Measurements from ENCODE around the gene OGT. TPM values are rescaled to one million over a fixed set of nuclear protein-coding genes. Genes with fewer than 3 reads are reported as not detected.

The OGT gene
- total RNA-seq, 1 experiment from 2014 or later: 174 TPM

- no peak overlapping the region for H3K27ac ChIP-seq (ENCODE audit: low read length)
- ChIA-PET POLR2A (no interaction called here), CTCF (no interaction called here)
- TF ChIP-seq REST (IDR thresholded peaks at IDR 0.05; ENCODE audit: insufficient read depth in 1 of 2, low read depth in 2 of 2, low read length in 1 of 2): no peak
- no peak for TF ChIP-seq CTCF (IDR thresholded peaks at IDR 0.05)
- no peak for TF ChIP-seq SIN3A (IDR thresholded peaks at IDR 0.05; ENCODE audit: borderline replicate concordance, insufficient read depth, low read depth, low read length)
- no peak for TF ChIP-seq TCF7L2 (IDR thresholded peaks at IDR 0.05; ENCODE audit: low read depth, low read length)
- no peak for TF ChIP-seq POLR2AphosphoS5 (IDR thresholded peaks at IDR 0.05; ENCODE audit: low read depth, low read length)
- ATAC-seq: no peak
- intact Hi-C loops (cut with micrococcal nuclease; ENCODE audit: unreplicated experiment) (no loop called here), in situ Hi-C loops (cut with HindIII; ENCODE audit: low pct_unique_long_range_greater_than_20kb, low sequenced_read_pairs) (no loop called here)
- H3K36me3 ChIP-seq (ENCODE audit: control insufficient read depth, insufficient read depth, low read length): peaks cover 11% of the 10 kb centered on the region
- no peaks in the 10 kb centered on the region for H3K4me1 ChIP-seq (ENCODE audit: control insufficient read depth, insufficient read depth, low read length)
- DNase-seq (ENCODE audit: low read depth, low spot score): no peak
- BruUV-seq (replicated peaks): no TSS peak
- no peak overlapping the region for H3K4me3 ChIP-seq (ENCODE audit: low read depth in 2 of 2, low read length in 2 of 2)
- no peaks in the 10 kb centered on the region for H3K9me3 ChIP-seq (ENCODE audit: control insufficient read depth, insufficient read depth, low read depth, low read length)
- no peaks in the 10 kb centered on the region for H3K27me3 ChIP-seq (ENCODE audit: control insufficient read depth, insufficient read depth, low read length)
Observed at GRCh38 chrX:71550578-71550977, 17.7 kb downstream of the OGT start.

- intact Hi-C loops (cut with micrococcal nuclease; ENCODE audit: unreplicated experiment): no loop called here
- CTCF ChIA-PET: no interaction called here
Observed at GRCh38 chrX:71556036-71556435, 23.1 kb downstream of the OGT start.

More at GRCh38 chrX:71556036-71556435, 23.1 kb downstream of the OGT start:
- BruUV-seq (replicated peaks): no TSS peak
- in situ Hi-C loops (cut with HindIII; ENCODE audit: low pct_unique_long_range_greater_than_20kb, low sequenced_read_pairs): no loop called here
- no peak for ATAC-seq
- H3K36me3 ChIP-seq (ENCODE audit: control insufficient read depth, insufficient read depth, low read length): peaks cover 33% of the 10 kb centered on the region
- H3K9me3 ChIP-seq (ENCODE audit: control insufficient read depth, insufficient read depth, low read depth, low read length): no peaks in the 10 kb centered on the region
- no peaks in the 10 kb centered on the region for H3K4me1 ChIP-seq (ENCODE audit: control insufficient read depth, insufficient read depth, low read length)
- H3K27ac ChIP-seq (ENCODE audit: low read length): no peak overlapping the region
- no peak for TF ChIP-seq TCF7L2 (IDR thresholded peaks at IDR 0.05; ENCODE audit: low read depth, low read length)
- no peak for TF ChIP-seq REST (IDR thresholded peaks at IDR 0.05; ENCODE audit: insufficient read depth in 1 of 2, low read depth in 2 of 2, low read length in 1 of 2)
- TF ChIP-seq POLR2AphosphoS5 (IDR thresholded peaks at IDR 0.05; ENCODE audit: low read depth, low read length): no peak
- no peak for TF ChIP-seq CTCF (IDR thresholded peaks at IDR 0.05)
- no peak for TF ChIP-seq SIN3A (IDR thresholded peaks at IDR 0.05; ENCODE audit: borderline replicate concordance, insufficient read depth, low read depth, low read length)
- H3K4me3 ChIP-seq (ENCODE audit: low read depth in 2 of 2, low read length in 2 of 2): no peak overlapping the region
- no peaks in the 10 kb centered on the region for H3K27me3 ChIP-seq (ENCODE audit: control insufficient read depth, insufficient read depth, low read length)
- DNase-seq (ENCODE audit: low read depth, low spot score): no peak
- POLR2A ChIA-PET: no interaction called here

Data from Panc1 (cell line).